C4-2B (cell line): Measurements from ENCODE around the gene TADA2A.

Experiments used
- ZFX ChIP-seq: fragments of 450-650 bp; IDR thresholded peaks from 2 replicates; pipeline ENCODE4 v1.6.1; 2017
- TF ChIP-seq, protein P1 (sequence below): fragments of 450-650 bp; conservative IDR thresholded peaks from 2 replicates; pipeline ENCODE4 v1.5.1; 2017; ENCODE audit warnings: mild to moderate bottlenecking

- TF ChIP-seq, protein P1, sequence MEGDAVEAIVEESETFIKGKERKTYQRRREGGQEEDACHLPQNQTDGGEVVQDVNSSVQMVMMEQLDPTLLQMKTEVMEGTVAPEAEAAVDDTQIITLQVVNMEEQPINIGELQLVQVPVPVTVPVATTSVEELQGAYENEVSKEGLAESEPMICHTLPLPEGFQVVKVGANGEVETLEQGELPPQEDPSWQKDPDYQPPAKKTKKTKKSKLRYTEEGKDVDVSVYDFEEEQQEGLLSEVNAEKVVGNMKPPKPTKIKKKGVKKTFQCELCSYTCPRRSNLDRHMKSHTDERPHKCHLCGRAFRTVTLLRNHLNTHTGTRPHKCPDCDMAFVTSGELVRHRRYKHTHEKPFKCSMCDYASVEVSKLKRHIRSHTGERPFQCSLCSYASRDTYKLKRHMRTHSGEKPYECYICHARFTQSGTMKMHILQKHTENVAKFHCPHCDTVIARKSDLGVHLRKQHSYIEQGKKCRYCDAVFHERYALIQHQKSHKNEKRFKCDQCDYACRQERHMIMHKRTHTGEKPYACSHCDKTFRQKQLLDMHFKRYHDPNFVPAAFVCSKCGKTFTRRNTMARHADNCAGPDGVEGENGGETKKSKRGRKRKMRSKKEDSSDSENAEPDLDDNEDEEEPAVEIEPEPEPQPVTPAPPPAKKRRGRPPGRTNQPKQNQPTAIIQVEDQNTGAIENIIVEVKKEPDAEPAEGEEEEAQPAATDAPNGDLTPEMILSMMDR, result no peak
- TF ChIP-seq ZFX, result no peak
Observed at GRCh38 chr17:37385474-37385990, 21.2 kb upstream of the TADA2A start.
